ENCODE results near the gene ARMH3. TPM values are rescaled to one million over a fixed set of nuclear protein-coding genes. Genes with fewer than 3 reads are reported as not detected.

The ARMH3 gene
- total RNA-seq, 2 donors from 2014 or later: 28.6 to 37.3 TPM

DNA sequence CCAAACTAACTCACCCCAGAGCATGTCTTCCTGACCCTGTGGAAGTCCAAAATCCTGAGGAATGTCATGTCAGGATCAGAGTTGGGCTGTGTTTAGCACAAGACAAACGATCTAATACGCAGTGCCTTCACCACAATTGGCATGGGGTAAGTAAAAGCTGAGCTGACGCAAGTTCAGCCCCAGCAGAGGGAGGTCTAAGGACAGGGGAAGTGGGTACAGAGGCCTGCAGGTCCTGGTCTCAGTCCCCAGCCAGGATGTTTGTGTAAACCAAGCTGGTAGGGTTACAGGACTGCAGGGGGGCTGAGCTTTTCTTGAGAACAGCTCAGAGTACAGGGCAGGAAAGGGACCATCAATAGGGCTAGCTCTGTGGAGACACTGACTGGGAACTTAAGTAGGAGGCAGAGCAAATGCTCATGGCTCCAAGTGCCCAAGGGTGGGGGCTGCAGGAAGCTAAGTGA, 207.1 kb downstream of the ARMH3 start:
- DNase-seq (no peak), ATAC-seq (no peak)
- intact Hi-C loops (cut with DNase I, micrococcal nuclease): loop anchor here in 1 of 2 donors (10.0 kb wide), 1 partner anchor 156 kb away; no protein-coding TSS in a partner anchor

DNA sequence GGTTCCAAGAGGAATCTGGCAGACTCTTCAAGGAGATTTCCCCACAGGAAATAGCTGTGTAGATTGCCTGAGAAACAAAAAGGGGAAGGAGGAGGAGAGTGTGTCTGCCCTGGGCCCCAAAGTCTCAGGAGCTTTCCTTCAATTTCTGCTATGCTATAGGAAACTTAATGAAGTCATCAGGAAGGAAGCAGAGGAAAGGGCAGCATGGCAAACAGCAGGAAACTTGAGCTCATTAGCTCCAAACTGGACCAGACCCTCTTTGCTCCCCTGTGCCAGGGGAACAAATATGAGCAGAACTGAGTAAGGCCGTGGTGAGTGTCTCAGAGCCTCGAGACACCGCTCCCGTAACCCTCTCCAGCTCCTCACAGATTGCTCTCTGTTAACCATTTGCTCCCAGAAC, 207.6 kb downstream of the ARMH3 start:
- intact Hi-C loops (cut with DNase I, micrococcal nuclease): loop anchor here in 1 of 2 donors (10.0 kb wide), 1 partner anchor 156 kb away; no protein-coding TSS in a partner anchor
- no peak for DNase-seq
- no peak for ATAC-seq

DNA sequence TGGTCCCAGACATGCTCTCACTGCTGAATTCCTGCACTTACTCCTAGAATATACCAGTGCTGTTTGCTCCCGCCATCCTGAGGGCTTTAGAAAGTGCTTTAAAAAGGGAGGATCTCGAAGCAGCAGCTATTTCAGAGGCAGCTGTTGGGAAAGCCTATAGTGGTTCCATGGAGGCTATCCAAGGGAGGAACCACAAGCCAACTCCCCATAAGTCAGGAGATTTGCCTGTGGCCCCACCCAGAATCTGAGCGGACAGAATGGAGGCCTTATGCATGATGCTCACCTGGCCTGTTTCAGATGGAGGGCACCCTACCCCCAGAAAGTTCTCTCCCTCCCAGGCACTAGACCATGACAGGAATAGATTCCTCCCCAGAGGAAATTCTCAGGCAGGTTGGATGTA, 210.1 kb downstream of the ARMH3 start:
- intact Hi-C loops (cut with DNase I, micrococcal nuclease): loop anchor here in 1 of 2 donors (10.0 kb wide), 1 partner anchor 159 kb away; no protein-coding TSS in a partner anchor

DNA sequence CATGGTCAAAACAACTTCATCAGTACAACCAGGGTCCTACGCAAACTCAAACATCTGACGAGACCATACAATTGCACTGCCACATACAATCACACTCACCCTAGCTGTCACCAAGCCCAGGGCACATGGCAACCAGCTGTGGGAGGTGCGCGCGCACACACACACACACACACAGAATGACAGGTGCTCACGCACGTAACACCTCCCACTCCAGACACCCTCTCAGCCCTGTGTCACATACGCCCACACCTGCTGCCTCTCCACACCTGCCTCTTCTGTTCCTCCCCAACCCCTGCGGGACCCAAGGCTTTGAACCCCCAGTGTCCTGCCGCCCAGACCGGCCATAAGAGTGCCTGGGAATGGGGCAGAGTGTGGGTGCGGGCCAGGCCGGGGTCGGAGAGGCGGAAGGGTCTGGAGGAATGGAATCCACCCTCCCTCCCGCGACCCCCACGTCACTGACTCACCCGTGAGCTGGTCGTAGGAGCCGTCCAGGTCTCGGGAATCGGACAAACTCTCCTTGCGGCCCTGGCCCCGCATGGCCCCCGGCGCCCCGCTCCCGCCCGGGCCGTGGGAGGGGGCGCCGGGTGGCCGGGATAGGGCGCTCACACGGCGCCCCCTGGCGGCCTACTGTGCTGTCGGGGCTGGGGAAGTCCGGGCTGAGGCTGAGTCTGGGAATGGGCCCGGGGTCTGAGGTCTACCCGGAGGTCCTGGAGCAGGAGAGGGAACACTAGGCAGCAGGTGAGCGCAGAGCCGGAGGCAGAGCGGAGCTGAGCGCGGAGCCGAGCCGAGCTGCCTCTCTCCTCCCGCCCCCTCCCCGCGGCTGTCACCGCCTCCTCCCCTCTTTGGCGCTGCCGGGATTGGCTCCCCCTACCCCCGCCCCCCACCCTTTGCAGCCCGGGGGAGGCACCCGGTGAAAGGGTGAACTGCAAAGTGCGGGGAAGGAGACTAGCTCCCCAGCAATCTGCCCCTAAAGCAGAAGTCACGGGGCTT, 212.6 kb downstream of the ARMH3 start, which contains the start of gene KCNIP2:
Gene KCNIP2, minus strand, starts transcription at position 769 of the 990 bp plus-strand sequence. Its CDS starts 232 bp downstream, at position 537.
- ATAC-seq: no peak
- intact Hi-C loops (cut with DNase I, micrococcal nuclease): loop anchor here in 1 of 2 donors (10.0 kb wide), 1 partner anchor 161 kb away; no protein-coding TSS in a partner anchor
- peak in 1 of 2 donors; percentile 30 for DNase-seq

More for the DNA sequence above, 210.1 kb downstream of the ARMH3 start:
- ATAC-seq (no peak), DNase-seq (no peak)

DNA sequence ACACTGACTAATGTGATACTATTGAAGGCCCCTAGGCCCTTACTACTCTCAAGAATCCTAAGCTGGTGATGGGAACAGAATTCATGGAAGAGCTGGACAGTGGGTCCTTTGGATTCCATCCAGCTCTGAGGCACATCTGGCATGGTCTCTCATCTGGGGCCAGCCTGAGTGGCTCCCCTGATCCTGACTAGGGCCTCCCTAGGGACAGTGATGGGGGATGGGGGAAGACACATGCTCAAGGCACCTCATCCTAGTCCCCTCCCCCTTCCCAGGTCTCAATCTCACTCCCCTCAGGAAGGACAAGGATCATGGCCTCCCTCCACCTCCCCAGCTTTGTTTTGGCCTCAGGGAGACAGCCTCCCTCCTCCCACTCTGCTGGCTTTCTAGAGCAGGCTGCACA, 214.1 kb downstream of the ARMH3 start:
- ATAC-seq (no peak), DNase-seq (no peak)
- intact Hi-C loops (cut with DNase I, micrococcal nuclease): loop anchor here in 1 of 2 donors (10.0 kb wide), 1 partner anchor 163 kb away; no protein-coding TSS in a partner anchor

DNA sequence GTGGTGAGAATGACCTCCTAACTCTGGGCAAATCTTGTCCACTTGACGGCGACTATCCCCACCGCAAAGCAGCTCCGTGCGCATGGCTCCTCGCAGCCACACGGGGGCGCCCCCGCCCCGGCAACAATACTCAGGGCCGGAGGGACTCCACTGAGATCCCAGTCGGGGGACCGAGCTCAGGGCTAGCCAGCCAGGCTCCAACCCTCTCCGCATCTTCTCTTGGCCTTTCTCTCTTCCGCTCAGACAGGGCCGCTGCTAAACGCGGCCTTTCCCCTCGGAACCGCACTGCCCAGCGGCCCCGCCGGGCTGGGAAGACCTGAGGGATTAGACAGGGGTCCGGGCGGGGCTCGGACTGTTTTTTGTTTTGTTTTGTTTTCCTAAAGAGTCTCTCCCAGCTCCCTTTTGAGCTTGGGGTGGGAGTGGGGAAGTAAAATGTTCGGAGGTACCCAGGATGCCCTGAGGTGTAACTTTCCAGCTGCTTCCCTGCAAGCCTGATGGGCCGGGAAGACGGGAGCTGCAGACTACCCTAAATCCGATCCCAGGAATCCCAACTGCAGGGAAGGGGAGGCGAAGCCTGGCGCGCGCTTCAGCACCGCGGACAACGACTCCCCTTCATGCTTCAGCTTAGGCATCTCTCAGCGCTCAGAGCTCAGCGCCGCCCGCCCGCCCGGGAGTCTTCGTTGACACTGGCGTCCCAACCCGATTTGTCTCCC, 215.1 kb downstream of the ARMH3 start:
- peak; percentile 65 to 77 for DNase-seq
- intact Hi-C loops (cut with DNase I, micrococcal nuclease): loop anchor here in 1 of 2 donors (10.0 kb wide), 1 partner anchor 164 kb away; no protein-coding TSS in a partner anchor
- ATAC-seq: peak; percentile 85

DNA sequence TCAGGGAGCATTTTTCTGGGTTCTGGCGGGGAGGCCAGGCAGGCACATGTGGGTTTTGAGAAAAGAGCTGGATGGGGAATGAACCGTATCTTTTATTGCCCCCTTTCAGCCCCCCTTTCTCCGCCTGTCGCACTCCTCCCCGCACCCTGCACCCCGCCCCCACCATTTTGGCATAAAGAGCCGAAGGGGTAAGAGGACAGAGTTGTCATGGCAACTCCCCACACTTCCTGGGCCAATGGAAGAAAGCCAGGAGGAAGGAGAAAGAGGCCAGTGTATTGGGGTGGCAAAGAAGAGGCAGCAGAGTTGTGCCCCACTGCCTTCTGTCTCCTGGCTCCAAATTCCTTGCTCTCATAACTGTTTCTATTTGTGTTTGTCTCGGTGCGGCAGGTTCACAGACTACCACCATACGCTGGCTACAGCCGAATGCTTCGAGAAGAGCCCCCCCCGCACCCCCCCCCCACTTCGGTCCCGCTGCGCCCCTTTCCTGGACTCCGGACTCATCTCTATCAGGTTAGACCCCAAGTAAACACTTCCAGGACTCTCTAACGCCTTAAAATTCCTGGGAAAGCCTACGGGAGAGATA, 215.8 kb downstream of the ARMH3 start:
- peak in 1 of 2 donors; percentile 30 for DNase-seq
- intact Hi-C loops (cut with DNase I, micrococcal nuclease): loop anchor here in 1 of 2 donors (10.0 kb wide), 1 partner anchor 165 kb away; no protein-coding TSS in a partner anchor
- ATAC-seq: peak; percentile 3

DNA sequence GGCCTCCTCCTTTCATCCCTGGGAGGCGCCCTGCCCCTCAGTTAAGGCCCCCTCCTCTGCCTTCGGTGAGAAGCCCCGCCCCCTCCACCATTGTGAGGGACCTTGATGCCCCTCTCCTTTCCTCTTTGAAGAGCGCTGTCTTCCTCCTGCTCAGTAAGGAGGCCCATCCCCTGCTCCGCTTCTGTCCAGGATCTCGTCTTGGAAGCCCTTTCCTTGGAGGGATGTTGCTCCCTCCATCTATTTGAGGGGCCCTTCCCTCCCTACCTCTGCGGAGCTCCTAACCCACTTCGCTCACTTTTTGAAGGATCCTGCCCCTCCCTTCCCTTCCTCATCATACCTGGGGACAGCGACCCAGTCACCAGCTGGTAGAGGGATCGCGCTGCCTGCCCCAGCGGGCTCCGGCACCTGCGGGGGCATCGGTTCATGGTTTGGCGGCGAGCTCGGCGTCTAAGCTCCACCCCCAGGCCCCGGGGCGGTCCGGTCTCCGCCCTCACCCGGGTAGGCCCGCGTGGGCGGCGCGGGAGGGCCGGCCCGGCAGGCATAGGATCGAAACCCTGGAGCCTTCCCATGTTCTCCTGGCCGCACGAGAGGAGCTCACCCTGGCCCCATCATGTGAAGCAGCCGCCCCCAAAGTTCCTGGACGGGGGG, 216.4 kb downstream of the ARMH3 start:
- ATAC-seq (peak; percentile 69), DNase-seq (peak; percentile 41 to 68)
- intact Hi-C loops (cut with DNase I, micrococcal nuclease): loop anchor here in 1 of 2 donors (10.0 kb wide), 1 partner anchor 165 kb away; no protein-coding TSS in a partner anchor

DNA sequence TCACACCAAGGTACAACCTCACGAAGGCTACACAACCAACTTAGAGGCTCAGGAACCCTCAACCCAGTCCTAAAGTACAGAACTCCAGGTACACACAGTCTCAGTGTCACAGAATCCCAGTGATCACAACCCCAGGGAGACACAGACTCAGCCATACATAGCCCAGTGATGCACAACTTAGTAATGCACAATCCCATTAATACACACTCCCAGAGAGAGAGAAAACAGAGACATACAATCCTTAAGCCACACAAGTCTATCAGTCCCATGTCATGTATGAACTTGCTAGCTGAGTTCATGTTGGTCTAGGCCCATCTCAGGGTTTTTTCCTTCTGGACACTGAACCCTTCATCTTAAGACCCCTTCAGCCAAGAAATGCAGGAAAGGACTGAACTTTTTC, 217.0 kb downstream of the ARMH3 start:
- intact Hi-C loops (cut with DNase I, micrococcal nuclease): no loop called here
- DNase-seq: no peak

DNA sequence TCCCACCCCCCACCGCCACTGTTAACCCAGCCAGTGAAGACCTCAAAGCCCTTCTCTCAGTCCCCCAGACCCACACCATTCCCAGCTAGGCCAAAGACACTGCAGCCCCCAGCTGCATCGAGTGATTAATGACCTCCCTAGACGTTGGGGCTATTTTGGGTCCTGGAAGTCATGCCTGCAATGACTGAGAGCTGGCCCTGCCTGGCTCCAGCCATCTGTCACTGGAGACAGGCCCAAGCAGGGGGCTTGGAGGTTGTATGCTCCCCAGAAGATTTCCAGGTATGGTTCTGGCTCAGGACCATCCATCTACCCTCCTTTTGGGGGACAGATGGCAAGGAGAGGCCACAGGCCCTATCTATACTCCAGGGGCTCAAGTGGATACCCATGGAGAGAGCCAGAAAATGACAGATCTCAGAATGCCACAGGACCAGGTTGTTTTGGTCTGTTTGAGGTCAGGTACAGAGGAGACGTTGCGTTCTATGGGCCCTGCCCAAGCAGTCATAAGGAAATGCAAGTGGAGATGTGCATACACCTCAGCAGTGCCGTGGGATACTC, 217.5 kb downstream of the ARMH3 start:
- DNase-seq: no peak
- no peak for ATAC-seq
- intact Hi-C loops (cut with DNase I, micrococcal nuclease): no loop called here

More for the DNA sequence above, 217.0 kb downstream of the ARMH3 start:
- no peak for ATAC-seq

DNA sequence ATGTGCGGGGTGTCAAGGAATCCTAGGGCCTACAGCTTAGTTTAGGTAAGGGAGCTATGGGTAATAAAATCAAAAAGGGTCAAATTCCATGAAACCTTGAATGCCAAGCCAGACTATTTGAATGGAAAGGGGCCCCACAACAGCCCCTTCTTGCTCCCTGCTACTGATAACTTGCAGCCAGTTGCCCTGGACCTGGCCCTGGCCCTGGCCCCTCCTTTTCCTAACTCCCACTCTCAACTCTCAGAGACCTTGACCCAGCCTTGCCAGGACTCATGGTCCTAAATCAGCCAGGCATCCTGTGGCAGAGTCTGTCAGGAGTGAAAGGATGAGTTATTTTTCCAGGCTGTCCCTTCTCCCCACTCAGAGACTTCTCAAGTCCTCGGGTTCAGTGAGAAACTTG, 218.2 kb downstream of the ARMH3 start:
- ATAC-seq: no peak
- intact Hi-C loops (cut with DNase I, micrococcal nuclease): no loop called here
- no peak for DNase-seq

DNA sequence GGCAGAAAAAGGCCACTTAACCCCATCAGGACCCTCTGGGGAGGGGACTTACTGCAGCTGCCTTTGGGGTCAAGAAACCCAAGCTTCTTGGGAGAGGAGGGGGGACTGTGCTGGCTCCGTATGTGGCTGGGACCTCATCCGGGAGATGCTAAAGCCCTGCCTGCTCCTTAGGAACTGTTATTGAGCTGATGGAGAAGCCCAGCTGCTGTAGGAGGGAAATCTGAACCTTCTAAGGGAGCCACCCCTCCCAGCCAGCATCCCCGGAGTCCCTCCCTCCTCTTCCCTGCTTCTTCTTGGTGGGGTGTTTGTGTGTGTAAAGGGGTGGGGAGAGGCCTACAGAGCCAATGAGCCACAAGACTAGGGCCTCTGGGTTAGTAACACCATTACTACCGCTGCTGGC, 220.6 kb downstream of the ARMH3 start:
- ATAC-seq (no peak), DNase-seq (no peak)
- intact Hi-C loops (cut with DNase I, micrococcal nuclease): no loop called here

DNA sequence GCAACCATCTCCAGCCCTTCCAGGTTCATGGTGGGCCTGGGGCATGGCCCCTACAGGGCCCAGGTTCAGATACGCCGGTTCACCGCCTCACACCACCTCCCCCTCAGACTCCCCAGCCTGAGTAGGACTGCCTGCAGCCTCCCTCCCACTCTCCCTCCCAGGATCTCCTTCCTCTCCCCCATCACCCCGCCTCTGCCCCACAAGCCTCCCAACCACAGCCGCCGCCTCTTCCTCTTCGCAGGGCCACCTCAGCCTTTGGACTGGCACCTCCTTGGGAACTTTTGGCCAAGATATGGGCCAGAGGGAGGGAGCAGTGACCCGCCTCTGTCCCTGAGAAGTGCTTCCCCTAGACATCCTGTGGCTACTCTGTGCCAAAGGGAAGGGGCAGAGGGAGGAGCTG, 221.6 kb downstream of the ARMH3 start:
- DNase-seq (no peak), ATAC-seq (no peak)
- intact Hi-C loops (cut with DNase I, micrococcal nuclease): no loop called here

DNA sequence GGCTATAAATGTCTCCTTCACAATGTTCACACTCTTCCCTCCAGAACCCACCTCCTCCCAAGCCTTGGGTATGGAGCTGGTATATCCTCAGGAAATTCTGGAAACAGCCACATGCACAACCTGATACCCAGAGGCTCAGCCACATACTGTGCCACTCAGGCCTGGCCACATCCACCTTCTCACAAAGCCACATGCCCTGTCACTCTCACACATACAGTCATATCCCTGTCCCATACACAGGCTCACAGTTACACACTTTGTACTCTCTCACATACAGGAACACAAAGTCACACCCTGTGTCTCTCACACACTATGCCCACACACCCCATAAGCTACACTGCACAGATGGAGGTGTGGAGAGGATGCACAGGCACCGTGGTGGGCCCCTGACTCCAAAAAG, 222.5 kb downstream of the ARMH3 start:
- DNase-seq: no peak
- no peak for ATAC-seq
- intact Hi-C loops (cut with DNase I, micrococcal nuclease): no loop called here

DNA sequence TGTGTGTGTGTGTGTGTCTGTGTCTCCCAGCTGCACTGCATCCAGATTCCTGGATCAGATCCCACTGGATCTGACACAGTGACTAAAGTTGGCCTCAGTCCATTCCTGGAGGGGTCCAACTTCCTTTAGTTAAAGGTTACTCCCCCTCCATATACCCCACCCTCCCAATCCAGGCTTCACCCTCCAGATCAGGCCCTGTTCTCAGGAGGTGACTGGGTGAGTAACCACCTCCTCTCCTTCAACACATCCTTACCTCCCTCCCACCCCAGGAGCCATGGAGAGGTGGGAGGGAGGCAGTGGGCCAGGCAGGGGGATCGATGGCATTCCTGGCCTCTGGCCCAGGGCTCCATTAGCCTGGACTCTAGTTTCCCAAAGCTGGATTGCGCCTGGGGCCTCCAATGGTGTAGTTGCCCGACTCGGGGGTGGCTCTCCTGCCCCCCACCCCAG, 223.6 kb downstream of the ARMH3 start:
- ATAC-seq (no peak), DNase-seq (no peak)
- intact Hi-C loops (cut with DNase I, micrococcal nuclease): no loop called here

DNA sequence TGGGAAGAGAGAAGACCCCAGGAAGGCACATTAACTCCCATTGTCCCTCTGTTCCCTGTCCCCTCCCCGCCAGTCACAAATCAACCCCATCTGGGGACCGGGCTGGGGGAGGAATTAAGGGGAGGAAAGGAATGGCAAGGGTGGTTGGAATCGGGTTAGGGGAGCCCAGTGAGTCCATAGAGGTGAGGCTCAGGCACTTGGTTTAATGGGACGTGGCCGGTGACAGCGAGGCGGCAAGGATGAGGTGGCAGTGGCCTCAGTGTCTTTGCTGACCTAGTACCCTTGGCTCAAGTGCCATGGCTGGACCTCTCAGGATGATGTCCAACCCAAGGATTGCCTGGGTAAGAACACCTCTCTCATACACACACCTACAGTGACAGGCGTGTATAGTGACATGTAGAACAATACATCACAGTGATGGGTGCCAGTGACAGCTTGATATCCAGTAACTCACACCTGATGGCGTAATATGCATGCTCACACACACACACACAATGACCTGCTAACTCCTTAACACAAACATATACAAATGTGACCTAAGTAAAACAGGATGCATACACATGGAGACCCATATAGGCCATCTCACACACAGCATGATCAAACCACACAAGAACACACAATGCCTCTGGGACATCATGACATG, 224.7 kb downstream of the ARMH3 start:
- DNase-seq (no peak), ATAC-seq (no peak)
- intact Hi-C loops (cut with DNase I, micrococcal nuclease): no loop called here

All from left colon (tissue), 2 donors.